ENCODE measurements around the gene SLC13A5.
A peak's percentile ranks its signal among the peaks of the same experiment; 100 is the strongest.
"Not testable (repeated sequence)": the region's sequence is repeated elsewhere in the genome, so short reads cannot be mapped to it uniquely, and the experiment has no call there.

SLC13A5 gene

DNA sequence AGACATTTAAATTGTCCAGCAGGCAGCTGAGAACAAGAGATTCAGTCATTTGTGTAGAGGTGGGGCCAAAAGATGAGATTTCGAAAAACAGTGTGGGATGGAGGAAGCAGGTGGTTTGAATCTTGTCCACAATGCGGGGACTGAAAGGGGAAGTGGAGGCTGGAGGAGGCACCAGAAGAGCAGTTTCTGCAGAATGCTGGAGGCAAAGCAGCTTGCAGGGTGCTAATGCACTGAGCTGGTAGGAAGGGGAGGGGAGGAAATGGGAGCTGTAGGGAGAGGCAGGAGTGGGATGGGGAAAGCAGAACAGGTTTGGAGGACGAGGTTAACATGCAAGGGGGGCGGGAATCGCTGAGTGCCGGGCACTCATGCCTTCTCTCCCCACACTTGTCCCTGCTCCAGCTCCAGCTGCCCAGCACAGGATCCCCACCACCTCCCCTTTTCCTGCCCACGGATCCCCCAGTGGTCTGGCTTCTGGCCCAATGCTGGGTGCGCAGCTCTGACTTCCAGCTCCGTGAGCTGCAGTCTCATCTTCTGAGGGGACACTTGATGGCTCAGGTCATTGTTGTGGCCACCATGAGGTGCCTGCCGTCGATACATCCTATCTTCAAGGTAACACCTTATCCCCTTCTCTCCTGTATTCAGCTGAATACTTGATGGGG lies 52.2 kb downstream of the SLC13A5 start:
- Histone ChIP-seq H3K36me3 (ENCODE audit: insufficient read depth, low read length) (no peaks in the 10 kb centered on the region), H3K9me3 (ENCODE audit: low read length) (peaks cover 2% of the 10 kb centered on the region), H3K4me3 (ENCODE audit: low read length) (no peak overlapping the region), H3K4me1 (ENCODE audit: insufficient read depth, low read length) (no peaks in the 10 kb centered on the region), H3K27me3 (ENCODE audit: insufficient read depth, low read length) (peaks cover 34% of the 10 kb centered on the region), H2AFZ (ENCODE audit: low read depth, low read length) (no peak overlapping the region)

DNA sequence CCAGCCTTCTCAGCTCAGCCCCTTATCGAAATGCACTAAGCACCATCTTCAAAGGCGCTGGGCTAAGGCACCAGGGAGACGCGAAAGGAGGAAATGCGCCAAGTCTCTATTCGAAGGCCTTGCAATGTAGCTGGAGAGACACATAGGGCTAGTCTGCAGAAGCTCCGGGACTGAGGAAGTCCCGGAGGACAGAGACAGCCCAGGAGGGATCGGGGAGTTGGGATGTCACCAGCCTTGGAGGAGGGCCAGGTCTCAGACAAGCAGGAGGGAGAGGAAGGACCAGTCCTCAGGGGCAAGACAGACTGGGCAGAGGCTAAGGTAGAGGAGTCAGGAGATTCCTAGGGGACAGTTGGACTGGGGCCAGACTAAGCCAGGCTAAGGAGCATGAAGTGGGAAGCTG lies 53.1 kb downstream of the SLC13A5 start:
- H3K9me3 ChIP-seq (ENCODE audit: low read length) = peaks cover 2% of the 10 kb centered on the region
- H3K4me3 ChIP-seq (ENCODE audit: low read length) = no peak overlapping the region
- peaks cover 38% of the 10 kb centered on the region for H3K27me3 ChIP-seq (ENCODE audit: insufficient read depth, low read length)
- peaks cover 1% of the 10 kb centered on the region for H3K4me1 ChIP-seq (ENCODE audit: insufficient read depth, low read length)
- H3K36me3 ChIP-seq (ENCODE audit: insufficient read depth, low read length) = no peaks in the 10 kb centered on the region
- H2AFZ ChIP-seq (ENCODE audit: low read depth, low read length) = no peak overlapping the region

DNA sequence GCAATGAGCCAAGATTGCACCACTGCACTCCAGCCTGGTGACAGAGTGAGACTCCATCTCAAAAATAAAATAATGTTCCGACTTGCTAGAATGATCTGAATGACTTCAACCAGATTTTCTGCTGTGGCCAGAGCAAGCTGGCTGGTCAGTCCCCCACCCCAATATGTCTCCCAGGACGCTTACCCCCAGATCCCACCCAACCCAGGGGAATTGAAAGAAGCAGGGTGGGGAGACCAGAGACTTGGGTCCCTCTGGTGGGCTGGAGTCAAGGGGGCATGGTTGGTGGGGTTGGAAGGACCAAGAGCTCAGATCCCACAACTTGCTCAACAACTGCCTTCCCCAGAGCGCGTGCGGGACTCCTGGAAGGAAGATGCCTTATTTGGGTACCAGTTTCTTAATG lies 54.8 kb downstream of the SLC13A5 start:
- not testable (repeated sequence) for H3K4me3 ChIP-seq (ENCODE audit: low read length); H3K9me3 ChIP-seq (ENCODE audit: low read length); H3K36me3 ChIP-seq (ENCODE audit: insufficient read depth, low read length); H2AFZ ChIP-seq (ENCODE audit: low read depth, low read length)
- peaks cover 47% of the 10 kb centered on the region for H3K27me3 ChIP-seq (ENCODE audit: insufficient read depth, low read length)
- peaks cover 17% of the 10 kb centered on the region for H3K4me1 ChIP-seq (ENCODE audit: insufficient read depth, low read length)

DNA sequence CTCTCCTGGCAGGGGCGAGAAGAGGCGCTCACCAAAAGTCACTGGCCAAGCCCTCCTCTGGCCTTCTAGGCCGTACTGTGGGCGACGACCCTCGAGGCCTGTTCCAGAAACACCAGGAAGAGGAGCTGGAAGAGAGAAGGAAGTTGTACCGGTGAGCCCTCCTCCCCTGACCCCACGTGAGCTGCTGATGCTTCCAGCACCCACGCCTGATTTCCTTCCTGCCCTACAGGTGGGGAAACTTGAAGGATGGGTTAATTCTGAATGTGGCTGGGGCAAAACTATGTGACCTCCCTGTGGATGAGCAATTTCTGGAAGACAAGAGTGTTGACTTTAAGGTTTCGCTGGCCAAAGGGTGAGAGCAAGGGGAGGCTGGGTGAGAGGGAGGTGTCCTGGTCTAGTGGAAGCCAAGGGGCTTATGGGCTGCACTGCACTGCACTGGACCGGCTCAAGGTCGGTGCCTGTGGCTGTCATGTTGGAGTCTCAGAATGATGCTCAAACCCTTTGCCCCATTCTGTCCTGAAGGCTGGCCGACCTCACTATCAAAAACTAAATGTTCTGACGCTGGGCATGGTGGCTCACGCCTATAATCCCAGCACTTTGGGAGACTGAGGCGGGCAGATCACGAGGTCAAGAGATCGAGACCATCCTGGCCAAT lies 55.4 kb downstream of the SLC13A5 start:
- Histone ChIP-seq H3K36me3 (ENCODE audit: insufficient read depth, low read length) (no peaks in the 10 kb centered on the region), H3K27me3 (ENCODE audit: insufficient read depth, low read length) (peaks cover 47% of the 10 kb centered on the region), H2AFZ (ENCODE audit: low read depth, low read length) (no peak overlapping the region), H3K4me3 (ENCODE audit: low read length) (no peak overlapping the region), H3K4me1 (ENCODE audit: insufficient read depth, low read length) (peaks cover 21% of the 10 kb centered on the region), H3K9me3 (ENCODE audit: low read length) (peaks cover 2% of the 10 kb centered on the region)

DNA sequence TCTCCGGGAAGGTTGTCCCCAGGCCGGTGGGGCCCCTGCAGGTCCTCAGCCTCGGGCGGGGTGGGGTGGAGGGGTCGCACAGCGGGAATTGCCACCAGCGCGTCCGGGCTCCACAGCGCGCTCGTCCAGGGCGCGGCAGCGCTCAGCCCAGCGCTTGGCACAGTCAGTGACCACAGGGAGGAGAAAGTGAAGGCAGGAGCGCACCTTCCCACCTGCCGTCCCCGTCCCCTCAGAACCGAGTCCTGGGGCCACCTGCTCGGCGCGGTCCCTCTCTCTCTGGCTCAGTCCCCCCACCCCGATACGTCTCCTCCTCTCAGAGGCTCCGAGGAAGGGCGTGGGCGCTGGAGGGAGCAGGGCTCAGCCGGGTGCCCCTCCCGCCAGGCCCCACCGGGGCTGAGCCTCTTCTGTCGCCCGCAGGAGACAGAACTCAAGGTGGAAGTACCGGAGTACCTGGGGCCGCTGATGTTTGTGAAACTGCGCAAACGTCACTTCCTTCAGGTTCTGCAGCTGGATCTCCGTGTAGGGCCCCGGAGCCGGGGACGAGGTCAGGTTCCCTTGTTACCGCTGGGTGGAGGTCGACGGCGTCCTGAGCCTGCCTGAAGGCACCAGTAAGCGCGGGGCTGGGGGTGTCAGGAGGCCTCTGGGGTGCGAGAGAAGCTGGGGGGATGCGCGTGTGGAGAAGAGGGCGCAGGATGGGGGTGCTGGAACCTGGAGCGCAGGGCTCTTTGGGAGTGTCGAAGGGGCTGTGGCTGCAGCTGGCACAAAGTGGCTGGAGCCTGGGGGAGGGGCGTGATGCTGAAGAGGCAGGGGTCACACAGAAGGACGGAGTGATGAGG lies 56.2 kb downstream of the SLC13A5 start:
- peaks cover 23% of the 10 kb centered on the region for H3K4me1 ChIP-seq (ENCODE audit: insufficient read depth, low read length)
- peak overlapping the region; percentile 11 for H3K4me3 ChIP-seq (ENCODE audit: low read length)
- H3K9me3 ChIP-seq (ENCODE audit: low read length); H2AFZ ChIP-seq (ENCODE audit: low read depth, low read length); H3K36me3 ChIP-seq (ENCODE audit: insufficient read depth, low read length): not testable (repeated sequence)
- peaks cover 44% of the 10 kb centered on the region for H3K27me3 ChIP-seq (ENCODE audit: insufficient read depth, low read length)

DNA sequence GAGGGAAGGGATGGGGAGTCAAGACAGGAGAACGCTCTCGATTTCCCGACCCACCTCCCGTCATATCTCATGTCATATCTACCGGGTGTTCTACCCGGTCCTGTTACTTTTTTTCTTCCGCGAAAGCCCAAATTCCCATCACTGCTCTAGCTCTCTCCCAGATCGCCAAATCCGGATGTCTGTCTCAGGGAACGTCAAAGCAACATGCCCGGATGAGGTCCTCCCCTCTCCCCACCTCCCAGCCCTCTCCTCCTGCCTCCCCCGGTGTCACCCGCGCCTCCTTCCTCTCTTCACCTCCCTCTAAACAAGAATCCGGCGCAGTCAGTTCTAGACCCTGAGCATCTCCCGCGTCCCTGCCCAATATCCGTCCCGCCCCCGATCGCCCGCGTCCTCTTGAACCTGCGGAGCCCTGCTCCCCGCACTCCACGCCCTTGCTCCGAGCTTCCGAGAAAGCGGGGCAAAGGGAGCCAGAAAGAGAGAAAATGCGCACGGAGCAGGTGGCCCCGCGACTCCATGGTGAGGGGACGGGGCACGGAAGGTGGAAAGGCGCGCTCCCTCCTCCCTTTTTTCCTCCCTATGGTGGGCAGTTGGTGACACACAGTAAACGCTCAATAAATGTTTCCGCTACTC lies 57.3 kb downstream of the SLC13A5 start:
- H3K36me3 ChIP-seq (ENCODE audit: insufficient read depth, low read length); H2AFZ ChIP-seq (ENCODE audit: low read depth, low read length); H3K4me3 ChIP-seq (ENCODE audit: low read length); H3K9me3 ChIP-seq (ENCODE audit: low read length): not testable (repeated sequence)
- Histone ChIP-seq H3K27me3 (ENCODE audit: insufficient read depth, low read length) (peaks cover 37% of the 10 kb centered on the region), H3K4me1 (ENCODE audit: insufficient read depth, low read length) (peaks cover 23% of the 10 kb centered on the region)

DNA sequence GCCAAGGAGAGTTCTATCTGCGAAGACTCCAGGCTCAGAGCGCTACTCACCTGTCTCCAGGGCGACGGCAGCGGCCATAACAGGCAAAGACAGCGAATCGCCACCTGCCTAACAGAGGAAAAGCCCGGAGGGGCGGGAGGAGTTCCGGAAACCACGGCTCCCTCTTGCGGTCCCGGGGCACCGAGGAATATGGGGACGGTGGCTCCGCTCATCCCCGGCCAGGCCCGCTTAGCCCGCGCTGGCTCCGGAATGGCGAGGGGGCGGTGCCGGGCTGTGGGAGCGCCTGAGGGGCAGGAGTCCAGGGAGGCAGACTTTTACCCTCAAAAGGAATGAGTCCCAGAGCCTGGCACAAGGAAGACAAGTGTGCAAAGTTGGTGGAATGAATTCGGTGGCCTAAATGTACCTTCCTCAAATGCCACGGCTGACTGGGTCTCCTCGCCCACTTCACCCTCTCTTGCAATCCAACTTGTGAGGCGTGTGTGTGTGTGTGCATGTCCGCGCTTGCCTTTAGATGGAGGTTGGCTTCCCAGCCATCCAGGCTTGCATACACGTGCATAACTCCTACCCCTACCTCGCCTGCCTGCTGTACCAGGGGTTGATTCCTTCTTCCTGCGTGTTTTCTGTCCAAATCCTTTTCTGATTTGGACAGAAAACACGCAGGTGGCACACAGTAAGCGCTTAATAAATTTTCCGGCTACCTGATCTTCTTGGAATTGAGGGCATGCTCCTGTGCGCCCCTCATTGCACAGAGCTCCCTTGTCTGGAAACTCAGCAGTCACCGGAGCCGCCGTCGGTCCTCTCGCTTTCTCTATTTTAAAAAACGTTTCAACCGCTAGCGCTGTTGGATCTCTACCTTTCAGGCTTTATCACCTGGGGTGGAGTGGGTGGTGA lies 58.1 kb downstream of the SLC13A5 start:
- Histone ChIP-seq H3K4me1 (ENCODE audit: insufficient read depth, low read length) (peaks cover 28% of the 10 kb centered on the region), H3K4me3 (ENCODE audit: low read length) (peak overlapping the region; percentile 33), H3K9me3 (ENCODE audit: low read length) (peaks cover 2% of the 10 kb centered on the region), H3K27me3 (ENCODE audit: insufficient read depth, low read length) (peaks cover 30% of the 10 kb centered on the region), H2AFZ (ENCODE audit: low read depth, low read length) (peak overlapping the region; percentile 8), H3K36me3 (ENCODE audit: insufficient read depth, low read length) (no peaks in the 10 kb centered on the region)

DNA sequence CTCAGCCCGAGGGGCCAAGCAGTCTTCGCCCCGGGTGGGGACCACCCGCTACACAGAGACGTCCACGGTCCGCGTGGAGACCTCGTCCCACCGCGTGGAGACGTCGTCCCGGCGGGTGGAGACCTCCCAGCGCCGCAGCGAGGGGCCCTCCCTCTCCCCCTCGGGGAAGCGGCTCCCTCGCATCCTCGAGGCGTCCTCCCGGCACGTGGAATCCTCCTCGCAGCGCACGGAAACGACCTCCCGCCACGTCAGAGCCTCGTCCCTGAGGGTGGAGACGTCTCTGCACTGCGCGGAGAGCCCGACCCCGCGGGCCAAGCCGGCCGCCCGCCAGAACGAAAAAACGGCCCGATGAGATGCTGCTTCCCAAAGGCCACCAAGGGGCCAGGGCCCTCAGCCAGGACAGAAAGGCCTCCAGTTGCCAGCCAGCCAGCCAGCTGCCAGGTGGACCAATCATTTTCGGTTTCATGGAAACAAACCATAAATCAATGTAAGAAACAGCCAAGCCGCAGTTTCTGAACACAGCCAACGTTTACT lies 61.2 kb downstream of the SLC13A5 start:
- peaks cover 14% of the 10 kb centered on the region for H3K27me3 ChIP-seq (ENCODE audit: insufficient read depth, low read length)
- H3K36me3 ChIP-seq (ENCODE audit: insufficient read depth, low read length) = peaks cover 18% of the 10 kb centered on the region
- H3K4me3 ChIP-seq (ENCODE audit: low read length) = peak overlapping the region; percentile 78
- H2AFZ ChIP-seq (ENCODE audit: low read depth, low read length) = peak overlapping the region; percentile 54
- peaks cover 31% of the 10 kb centered on the region for H3K4me1 ChIP-seq (ENCODE audit: insufficient read depth, low read length)
- no peaks in the 10 kb centered on the region for H3K9me3 ChIP-seq (ENCODE audit: low read length)

DNA sequence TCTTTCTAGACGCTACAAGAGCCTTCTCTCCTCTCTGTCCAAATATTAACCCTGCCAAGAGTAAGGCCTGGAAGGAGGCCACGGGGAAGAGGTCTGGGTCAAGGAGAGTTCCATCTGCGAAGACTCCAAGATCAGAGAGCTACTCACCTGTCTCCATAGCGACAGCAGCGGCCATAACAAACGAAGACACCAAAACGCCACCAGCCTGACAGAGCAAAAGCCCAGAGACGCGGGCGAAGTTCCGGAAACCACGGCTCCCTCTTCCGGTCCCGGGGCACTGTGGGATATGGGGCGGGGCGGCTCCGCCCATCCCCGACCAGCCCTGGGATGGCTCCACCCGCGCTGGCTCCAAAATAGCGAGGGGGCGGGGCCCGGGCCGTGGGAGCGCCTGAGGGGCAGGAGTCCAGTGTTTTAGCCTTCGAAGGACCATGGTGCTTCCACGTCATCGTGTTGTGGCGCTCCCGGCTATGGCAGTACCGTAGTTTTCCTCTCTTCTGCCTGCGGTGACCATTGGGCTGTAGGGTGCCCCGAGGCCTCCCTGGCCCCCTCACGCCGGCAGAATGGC lies 61.7 kb downstream of the SLC13A5 start, which contains the start of the genes C17orf100 and MED31:
Gene C17orf100, plus strand, starts transcription at position 409 of the 565 bp plus-strand sequence. Its CDS starts 152 bp downstream, at position 561.
Gene MED31, minus strand, starts transcription at position 252 of the 565 bp plus-strand sequence. Its CDS starts 77 bp downstream, at position 175.
- H3K36me3 ChIP-seq (ENCODE audit: insufficient read depth, low read length) = peaks cover 18% of the 10 kb centered on the region
- H3K4me1 ChIP-seq (ENCODE audit: insufficient read depth, low read length) = peaks cover 31% of the 10 kb centered on the region
- peak within 1 kb of the TSS; percentile 54 for H2AFZ ChIP-seq (ENCODE audit: low read depth, low read length)
- no peaks in the 10 kb centered on the region for H3K9me3 ChIP-seq (ENCODE audit: low read length)
- peak within 1 kb of the TSS; percentile 78 for H3K4me3 ChIP-seq (ENCODE audit: low read length)
- peaks cover 14% of the 10 kb centered on the region for H3K27me3 ChIP-seq (ENCODE audit: insufficient read depth, low read length)

DNA sequence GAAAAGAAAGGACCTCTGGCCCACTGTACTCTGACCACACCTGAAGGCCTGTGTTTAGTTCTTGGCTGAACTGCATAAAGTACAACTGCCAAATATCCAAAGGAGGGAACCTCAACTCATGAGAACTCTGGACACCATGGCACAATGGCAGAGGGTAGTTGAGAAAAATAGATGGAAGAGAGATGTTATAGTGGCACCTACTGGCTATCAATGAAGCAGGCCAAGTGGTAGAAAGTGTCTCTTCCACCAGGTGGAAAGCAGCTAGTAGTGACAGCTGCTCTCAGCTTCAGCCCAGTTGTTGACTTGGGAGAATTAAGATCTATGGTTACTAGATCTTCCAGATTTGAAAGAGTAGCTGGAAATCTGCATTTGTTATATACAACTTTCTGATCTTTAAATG lies 65.0 kb downstream of the SLC13A5 start:
- peaks cover 45% of the 10 kb centered on the region for H3K36me3 ChIP-seq (ENCODE audit: insufficient read depth, low read length)
- H3K9me3 ChIP-seq (ENCODE audit: low read length) = no peaks in the 10 kb centered on the region
- H3K27me3 ChIP-seq (ENCODE audit: insufficient read depth, low read length) = no peaks in the 10 kb centered on the region
- H2AFZ ChIP-seq (ENCODE audit: low read depth, low read length) = no peak overlapping the region
- no peak overlapping the region for H3K4me3 ChIP-seq (ENCODE audit: low read length)
- H3K4me1 ChIP-seq (ENCODE audit: insufficient read depth, low read length) = peaks cover 12% of the 10 kb centered on the region

DNA sequence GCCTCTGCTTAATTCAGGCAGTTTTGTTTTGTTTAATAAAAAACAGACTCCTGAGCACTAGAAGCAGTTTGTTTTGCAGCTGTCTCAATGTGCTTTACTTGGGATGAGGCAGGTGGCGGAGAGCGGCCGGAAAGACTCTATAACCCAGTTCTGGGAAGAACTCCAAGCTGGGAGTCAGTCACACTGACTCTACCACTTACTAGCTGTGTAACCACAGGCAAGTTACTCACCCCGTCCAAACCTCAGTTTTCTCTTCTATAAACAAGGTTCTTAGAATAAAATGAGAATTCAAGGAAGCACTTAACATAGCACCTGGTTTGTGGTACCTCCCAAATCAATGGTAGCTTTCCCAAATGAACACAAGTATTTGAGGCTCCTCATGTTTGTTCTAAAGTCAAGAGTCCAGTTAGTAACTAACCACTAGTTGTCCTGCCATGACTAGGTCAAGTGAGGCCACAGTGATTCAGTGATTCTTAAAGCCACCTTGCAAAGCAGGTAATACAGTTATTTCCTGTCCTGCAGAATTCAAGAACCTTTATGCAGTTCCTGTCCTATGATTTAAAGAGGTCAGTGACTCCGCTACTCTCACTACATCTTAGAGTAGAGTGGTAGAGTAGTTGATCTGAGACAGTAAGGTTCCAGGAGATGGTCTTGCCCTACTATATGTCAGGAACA lies 69.6 kb downstream of the SLC13A5 start:
- Histone ChIP-seq H3K4me1 (ENCODE audit: insufficient read depth, low read length) (peaks cover 25% of the 10 kb centered on the region), H3K36me3 (ENCODE audit: insufficient read depth, low read length) (peaks cover 44% of the 10 kb centered on the region), H2AFZ (ENCODE audit: low read depth, low read length) (no peak overlapping the region), H3K4me3 (ENCODE audit: low read length) (no peak overlapping the region), H3K27me3 (ENCODE audit: insufficient read depth, low read length) (no peaks in the 10 kb centered on the region), H3K9me3 (ENCODE audit: low read length) (no peaks in the 10 kb centered on the region)
